T-helper 17 cell (primary cell): Measurements from ENCODE around the gene HACL1. TPM values are rescaled to one million over a fixed set of nuclear protein-coding genes. Genes with fewer than 3 reads are reported as not detected.
A peak's percentile ranks its signal among the peaks of the same experiment; 100 is the strongest.

ENCODE experiments used
- ATAC-seq: fragments of 150-1000 bp; cut with Tn5 transposase; 2 replicates; pipeline ENCODE4 v1.10.0; 2021; ENCODE audit warnings: mild to moderate bottlenecking, moderate library complexity
- DNase-seq, 3 donors: peaks; one replicate each; pipeline versions ENCODE4 v3.0.0 to v3.0.0-alpha.2; 2020 to 2021
- H3K9me3 ChIP-seq: one replicate; pipeline ENCODE4 v1.7.0; 2013; ENCODE audit warnings: low read length, mild to moderate bottlenecking; ENCODE audit not compliant: control insufficient read depth, poor library complexity, severe bottlenecking
- H3K27ac Mint-ChIP-seq: one replicate; pipeline ENCODE4 v1.8.0; 2022; ENCODE audit warnings: mild to moderate bottlenecking, moderate library complexity, mixed read lengths
- H3K27me3 Mint-ChIP-seq: one replicate; pipeline ENCODE4 v1.8.0; 2022; ENCODE audit warnings: mixed read lengths
- H3K36me3 Mint-ChIP-seq: one replicate; pipeline ENCODE4 v1.8.0; 2022; ENCODE audit warnings: low read depth, mixed read lengths
- H3K4me1 Mint-ChIP-seq: one replicate; pipeline ENCODE4 v1.8.0; 2022; ENCODE audit warnings: mild to moderate bottlenecking, mixed read lengths
- H3K4me3 Mint-ChIP-seq: one replicate; pipeline ENCODE4 v1.8.0; 2022; ENCODE audit warnings: mild to moderate bottlenecking, moderate library complexity, mixed read lengths
- total RNA-seq, 4 donors: library from RNA in 2 of 4; stranded (reverse) in 2 of 4; gene quantifications; one replicate each; pipeline ENCODE4 v1.2.3 and lab custom pipeline; 2022 to 2026

HACL1 gene
- total RNA-seq, 2 donors from 2014 or later, result 34.4 to 41.0 TPM

DNA sequence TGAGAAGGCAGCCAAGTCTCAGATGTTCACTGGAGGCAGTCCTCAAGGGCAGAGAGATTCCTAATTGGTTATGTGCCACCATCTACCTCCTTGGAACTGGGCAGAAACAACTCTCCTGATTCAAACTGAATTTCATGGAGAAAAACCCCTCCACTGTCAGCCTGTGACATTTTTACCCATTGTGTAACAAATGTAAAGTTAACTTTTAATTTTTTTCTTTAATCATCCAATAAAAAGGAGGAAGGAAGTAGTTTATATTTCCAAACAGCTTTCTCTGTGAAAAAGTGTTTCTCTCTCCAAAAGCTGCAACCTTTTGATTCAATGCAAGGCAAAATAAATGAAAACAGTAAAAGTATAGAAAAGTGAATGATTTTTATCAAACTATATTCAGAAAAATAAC is 79.4 kb downstream of the HACL1 start:
- no peaks in the 10 kb centered on the region for H3K27me3 Mint-ChIP-seq
- H3K27ac Mint-ChIP-seq, result no peak overlapping the region
- H3K4me3 Mint-ChIP-seq, result peak overlapping the region; percentile 90
- H3K36me3 Mint-ChIP-seq, result no peaks in the 10 kb centered on the region
- H3K9me3 ChIP-seq, result no peaks in the 10 kb centered on the region
- no peak for ATAC-seq
- peaks cover 15% of the 10 kb centered on the region for H3K4me1 Mint-ChIP-seq
- DNase-seq, result no peak

DNA sequence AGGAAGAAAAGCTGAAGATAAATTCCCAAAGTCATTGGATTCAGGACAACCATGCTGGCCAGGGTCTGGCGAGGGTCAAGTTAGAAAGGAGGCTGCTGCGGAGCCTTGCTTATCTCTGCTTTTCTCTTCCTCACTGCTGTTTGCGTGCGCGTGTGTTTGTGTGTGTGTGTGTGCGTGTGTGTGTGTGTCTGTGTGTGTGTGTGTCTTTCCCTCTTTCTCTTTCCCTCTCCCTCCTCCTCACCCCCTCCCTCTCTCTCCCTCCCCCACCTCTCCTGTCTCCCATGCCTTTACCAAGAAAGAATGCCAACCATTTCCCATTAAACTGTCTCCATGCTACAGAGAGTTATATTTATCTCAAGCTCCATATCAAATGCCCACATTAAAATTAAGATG is 79.8 kb downstream of the HACL1 start, which contains the start of gene COLQ:
Gene COLQ (minus strand): TSS at position 134 of the 393 bp plus-strand sequence. CDS start 81 bp downstream, at position 53.
- Mint-ChIP-seq H3K27ac (peak within 1 kb of the TSS; percentile 67), H3K4me1 (peaks cover 15% of the 10 kb centered on the region), H3K27me3 (no peaks in the 10 kb centered on the region), H3K4me3 (peak within 1 kb of the TSS; percentile 90), H3K36me3 (no peaks in the 10 kb centered on the region)
- DNase-seq (no peak), ATAC-seq (no peak)
- no peaks in the 10 kb centered on the region for H3K9me3 ChIP-seq

DNA sequence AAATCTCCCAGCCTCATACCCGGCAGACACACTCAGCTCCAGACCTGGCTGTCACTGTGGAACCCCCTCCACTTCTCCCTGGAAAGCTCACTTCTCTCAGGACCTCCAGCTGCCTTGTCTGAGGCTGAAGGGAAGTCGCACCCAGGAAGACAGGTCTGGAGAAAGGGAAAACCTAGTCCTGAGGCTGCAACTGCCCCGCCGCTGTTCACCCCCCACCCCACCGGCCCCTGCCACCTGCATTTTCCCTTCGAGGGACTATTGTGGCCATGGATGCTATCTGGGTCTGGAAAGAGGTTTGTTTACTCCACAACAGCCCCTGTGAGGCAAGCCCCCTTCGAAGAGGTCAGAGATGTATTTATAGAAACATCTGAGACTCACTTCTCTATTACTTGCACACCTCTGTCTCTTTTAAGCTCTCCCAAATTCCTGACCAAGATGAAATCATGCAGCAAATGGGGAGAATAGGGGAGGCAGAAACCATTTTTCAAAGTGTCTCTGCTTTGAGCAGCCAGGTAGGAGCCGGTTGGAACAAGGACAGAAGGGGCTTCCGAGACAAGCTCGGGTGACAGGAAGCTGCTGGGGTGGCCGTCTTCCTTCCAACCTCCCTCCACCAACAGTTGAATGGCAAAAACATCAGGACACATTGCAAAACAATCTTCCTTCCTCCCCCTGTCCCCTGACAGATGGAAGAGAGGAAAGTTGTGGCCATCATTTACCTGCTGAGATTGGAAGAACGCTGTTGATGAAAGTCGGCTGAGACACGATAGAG is 80.4 kb downstream of the HACL1 start:
- no peaks in the 10 kb centered on the region for H3K36me3 Mint-ChIP-seq
- H3K4me3 Mint-ChIP-seq, result peak overlapping the region; percentile 90
- H3K27me3 Mint-ChIP-seq, result no peaks in the 10 kb centered on the region
- ATAC-seq (no peak), DNase-seq (no peak)
- H3K4me1 Mint-ChIP-seq, result peaks cover 15% of the 10 kb centered on the region
- no peaks in the 10 kb centered on the region for H3K9me3 ChIP-seq
- peak overlapping the region; percentile 67 for H3K27ac Mint-ChIP-seq

DNA sequence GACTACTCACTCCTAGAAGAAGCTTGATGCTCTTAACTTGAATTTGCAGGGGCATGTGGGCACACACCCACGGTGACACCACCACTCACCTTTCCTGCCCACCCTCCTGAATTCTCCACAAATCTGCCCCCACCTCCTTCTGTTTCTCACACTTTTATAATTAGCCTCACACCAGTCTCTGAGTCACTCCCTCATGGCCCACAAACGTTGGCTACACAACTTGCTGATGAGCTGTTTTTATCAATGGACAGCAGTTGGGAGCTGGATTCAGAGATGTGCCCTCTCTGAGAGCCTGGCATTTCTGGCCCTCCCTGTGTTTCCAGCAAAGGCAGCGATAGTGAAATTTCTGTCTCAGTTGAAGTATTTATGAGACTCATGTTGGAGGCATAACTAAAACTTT is 81.2 kb downstream of the HACL1 start:
- Mint-ChIP-seq H3K4me1 (peaks cover 15% of the 10 kb centered on the region), H3K27ac (peak overlapping the region; percentile 67), H3K36me3 (no peaks in the 10 kb centered on the region), H3K4me3 (peak overlapping the region; percentile 90), H3K27me3 (no peaks in the 10 kb centered on the region)
- no peak for ATAC-seq
- no peak for DNase-seq
- no peaks in the 10 kb centered on the region for H3K9me3 ChIP-seq

DNA sequence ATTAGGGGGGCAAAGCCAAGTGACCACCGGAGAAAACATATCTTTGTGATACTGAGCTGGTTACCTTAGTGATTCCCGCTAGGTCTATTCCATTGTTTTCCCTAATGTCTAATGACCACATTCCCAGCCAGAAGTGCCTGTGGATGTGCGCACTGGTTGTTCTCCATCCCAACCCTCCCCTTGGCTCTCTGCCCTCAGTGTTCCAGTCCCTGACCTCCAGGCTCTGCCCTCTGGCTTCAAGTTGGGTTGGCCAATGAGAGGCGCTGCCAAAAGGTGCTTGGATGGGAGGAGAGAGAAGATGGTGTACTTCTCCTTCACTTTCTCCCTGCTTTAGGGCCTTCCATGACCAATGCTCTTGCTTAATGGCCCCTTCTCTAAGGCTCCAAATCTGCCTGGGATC is 82.3 kb downstream of the HACL1 start:
- DNase-seq, result no peak

DNA sequence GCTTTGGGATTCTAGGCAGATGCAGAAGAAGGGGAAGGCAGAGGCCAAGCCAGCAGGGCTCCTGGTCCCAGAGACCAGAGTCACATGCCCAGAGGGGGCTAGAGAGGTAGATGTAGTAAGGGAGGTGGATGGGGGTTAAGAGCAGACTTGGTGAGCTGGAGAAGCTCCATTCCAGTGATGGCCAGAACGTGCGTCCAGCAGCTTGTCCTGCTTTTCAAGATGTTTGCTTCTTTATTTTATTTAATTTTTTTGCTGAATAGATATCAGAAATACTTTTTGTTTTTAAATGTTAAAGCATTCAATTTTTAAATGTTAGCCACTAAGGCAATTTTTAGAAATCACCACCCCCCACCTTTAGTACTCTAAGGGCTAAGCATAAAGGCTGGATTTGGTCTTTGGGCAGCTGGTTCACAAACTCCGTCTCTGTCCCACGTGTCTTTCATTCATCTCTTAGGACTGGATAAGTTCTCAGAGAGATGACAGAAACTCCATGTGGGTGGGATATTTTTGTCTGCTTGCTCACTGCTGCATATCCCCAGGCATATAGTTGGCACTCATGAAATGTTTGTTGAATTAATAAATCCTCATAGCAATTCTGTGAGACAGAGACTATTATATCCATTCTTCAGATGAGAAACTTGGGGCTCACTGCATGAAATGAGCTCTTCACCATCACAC is 86.6 kb downstream of the HACL1 start:
- Mint-ChIP-seq H3K27ac (no peak overlapping the region), H3K4me1 (peaks cover 25% of the 10 kb centered on the region), H3K27me3 (no peaks in the 10 kb centered on the region), H3K36me3 (no peaks in the 10 kb centered on the region), H3K4me3 (no peak overlapping the region)
- H3K9me3 ChIP-seq, result no peaks in the 10 kb centered on the region
- ATAC-seq (no peak), DNase-seq (no peak)

More for the DNA sequence above, 82.3 kb downstream of the HACL1 start:
- ATAC-seq, result no peak
- no peaks in the 10 kb centered on the region for H3K36me3 Mint-ChIP-seq
- H3K9me3 ChIP-seq, result no peaks in the 10 kb centered on the region
- H3K27ac Mint-ChIP-seq, result no peak overlapping the region
- H3K4me3 Mint-ChIP-seq, result no peak overlapping the region
- peaks cover 17% of the 10 kb centered on the region for H3K4me1 Mint-ChIP-seq
- H3K27me3 Mint-ChIP-seq, result no peaks in the 10 kb centered on the region

DNA sequence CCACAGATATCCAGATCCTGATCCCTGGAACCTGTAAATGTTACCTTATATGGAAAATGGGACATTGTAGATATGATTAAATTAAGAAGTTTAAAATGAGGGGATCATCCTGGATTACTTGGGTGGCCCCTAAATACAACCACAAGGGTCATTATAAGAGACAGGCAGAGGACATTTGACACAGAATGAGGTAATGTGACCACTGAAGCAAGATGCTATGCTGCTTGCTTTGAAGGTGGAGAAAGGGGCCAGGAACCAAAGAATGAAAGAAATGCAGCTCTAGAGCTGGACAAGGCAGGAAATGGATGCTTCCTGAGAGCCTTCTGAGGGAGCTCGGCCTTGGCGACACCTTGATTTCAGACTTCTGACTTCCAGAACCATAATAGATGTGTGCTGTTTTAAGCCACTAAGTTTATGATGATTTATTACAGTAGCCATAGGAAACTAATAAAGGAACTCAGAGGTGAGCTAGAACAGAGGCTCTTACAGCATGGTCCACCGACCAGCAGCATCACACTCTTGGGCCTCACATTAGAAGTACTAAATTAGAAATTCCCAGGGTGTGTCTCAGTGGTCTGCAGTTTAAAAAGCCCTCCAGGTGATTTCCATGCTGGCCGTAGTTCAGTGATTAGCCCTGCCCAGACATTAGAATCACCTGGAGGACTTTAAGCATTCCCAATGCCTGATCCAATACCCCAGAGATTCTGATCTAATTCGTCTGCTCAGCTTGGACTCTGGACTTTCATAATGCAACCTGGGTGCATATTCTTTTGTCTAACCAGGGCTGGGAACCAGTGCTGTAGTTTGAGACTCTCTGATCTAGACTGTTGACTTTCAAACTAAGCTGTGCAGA is 87.3 kb downstream of the HACL1 start:
- ATAC-seq (no peak), DNase-seq (no peak)
- H3K4me1 Mint-ChIP-seq, result peaks cover 20% of the 10 kb centered on the region
- H3K36me3 Mint-ChIP-seq, result no peaks in the 10 kb centered on the region
- H3K27ac Mint-ChIP-seq, result no peak overlapping the region
- no peaks in the 10 kb centered on the region for H3K27me3 Mint-ChIP-seq
- no peak overlapping the region for H3K4me3 Mint-ChIP-seq
- H3K9me3 ChIP-seq, result no peaks in the 10 kb centered on the region

DNA sequence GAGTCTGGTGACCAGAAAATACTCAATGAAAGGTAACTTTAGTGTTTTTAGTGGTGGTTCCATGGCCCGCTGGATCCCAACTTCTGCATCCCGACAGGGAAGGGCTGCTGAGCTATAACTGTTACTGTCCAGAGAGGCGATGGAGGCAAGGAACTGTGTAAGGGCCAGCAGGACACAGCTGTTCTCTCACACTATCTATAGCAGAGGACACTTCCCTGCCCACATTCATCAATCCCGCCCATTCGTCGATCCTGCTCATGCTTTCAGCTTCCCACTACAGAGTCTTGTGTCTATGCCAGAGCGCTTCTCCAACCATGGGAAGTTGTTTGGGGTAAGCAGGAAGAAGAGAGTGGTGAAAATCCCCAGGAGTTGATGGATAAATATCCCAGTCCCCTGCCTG is 88.3 kb downstream of the HACL1 start:
- no peak overlapping the region for H3K27ac Mint-ChIP-seq
- DNase-seq, result no peak

DNA sequence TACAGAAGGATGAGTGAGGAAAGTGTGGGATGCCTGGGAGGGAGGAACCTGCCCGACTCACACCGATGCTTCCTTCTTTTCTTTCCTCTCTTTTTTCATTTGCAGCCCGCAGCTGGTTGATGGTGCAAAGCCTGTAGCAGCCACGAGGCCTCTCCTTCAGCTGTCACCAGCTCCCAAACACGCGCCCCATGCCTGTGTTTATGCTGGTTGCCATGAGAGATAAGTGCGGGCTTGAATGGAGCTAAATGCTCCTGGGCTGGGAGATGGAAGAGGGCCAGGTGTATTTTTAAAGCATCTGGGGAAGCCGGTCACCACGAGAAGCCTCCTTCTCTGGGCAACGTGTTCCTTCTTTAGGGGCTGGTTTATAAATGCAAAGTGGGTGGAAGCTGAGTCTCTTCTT is 89.2 kb downstream of the HACL1 start:
- no peak for ATAC-seq
- no peak overlapping the region for H3K4me3 Mint-ChIP-seq

More for the DNA sequence above, 88.3 kb downstream of the HACL1 start:
- H3K27me3 Mint-ChIP-seq, result no peaks in the 10 kb centered on the region
- H3K36me3 Mint-ChIP-seq, result no peaks in the 10 kb centered on the region
- H3K9me3 ChIP-seq, result no peaks in the 10 kb centered on the region
- H3K4me1 Mint-ChIP-seq, result peaks cover 20% of the 10 kb centered on the region
- ATAC-seq, result no peak
- H3K4me3 Mint-ChIP-seq, result no peak overlapping the region

DNA sequence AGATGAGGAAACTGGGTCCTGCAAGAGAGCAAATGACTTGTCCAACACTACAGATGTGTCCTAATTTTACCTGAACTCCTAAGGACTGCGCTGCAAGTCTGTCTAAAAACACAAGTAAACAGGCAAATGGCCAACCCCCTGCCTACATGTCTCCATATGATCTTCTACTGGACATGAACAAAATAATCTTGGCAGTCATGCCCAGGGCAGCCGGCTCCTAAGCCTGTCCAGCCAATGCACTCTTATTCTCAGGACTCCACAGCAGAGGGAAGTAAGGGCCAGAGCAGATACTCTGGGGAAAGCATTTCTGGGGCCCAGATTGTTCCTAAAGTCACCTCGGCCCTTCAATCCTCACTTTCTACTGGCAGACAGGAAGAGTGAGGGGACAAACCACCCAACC is 90.2 kb downstream of the HACL1 start:
- H3K36me3 Mint-ChIP-seq, result no peaks in the 10 kb centered on the region
- no peak for DNase-seq
- no peak for ATAC-seq
- no peak overlapping the region for H3K27ac Mint-ChIP-seq
- H3K9me3 ChIP-seq, result no peaks in the 10 kb centered on the region
- H3K4me3 Mint-ChIP-seq, result no peak overlapping the region
- peaks cover 20% of the 10 kb centered on the region for H3K4me1 Mint-ChIP-seq
- H3K27me3 Mint-ChIP-seq, result no peaks in the 10 kb centered on the region

More for the DNA sequence above, 89.2 kb downstream of the HACL1 start:
- Mint-ChIP-seq H3K4me1 (peaks cover 20% of the 10 kb centered on the region), H3K36me3 (no peaks in the 10 kb centered on the region), H3K27ac (no peak overlapping the region), H3K27me3 (no peaks in the 10 kb centered on the region)
- no peaks in the 10 kb centered on the region for H3K9me3 ChIP-seq
- DNase-seq, result no peak

Other genes starting within 250 kb of the HACL1 start
- gene METTL6, start 174.0 kb downstream of the HACL1 start, total RNA-seq, result 1 to 10 TPM; 6.5 to 8.6 TPM
- 10 to 100 TPM; 25.9 to 31.5 TPM for gene EAF1, start 174.0 kb downstream of the HACL1 start, total RNA-seq
- gene COLQ, start 79.9 kb downstream of the HACL1 start, total RNA-seq, result 10 to 100 TPM; 10.8 to 11.1 TPM
- gene BTD, start 176 bp upstream of the HACL1 start, total RNA-seq, result 10 to 100 TPM; 17.3 to 21.2 TPM
- gene ANKRD28, start 196.4 kb upstream of the HACL1 start, total RNA-seq, result 100 to 1,000 TPM in 1 of 2 donors, 10 to 100 TPM in 1; 86.2 to 105 TPM